Measurements from ENCODE around the gene DNAJB6. TPM values are rescaled to one million over a fixed set of nuclear protein-coding genes. Genes with fewer than 3 reads are reported as not detected.
"Not testable (repeated sequence)": the region's sequence is repeated elsewhere in the genome, so short reads cannot be mapped to it uniquely, and the experiment has no call there.

Gene DNAJB6
- polyA plus RNA-seq, 3 donors = 66.6 to 117 (median 116) TPM

- Histone ChIP-seq H4K20me1 (ENCODE audit: insufficient read depth, low read length) (no peaks in the 10 kb centered on the region), H3K9ac (ENCODE audit: insufficient read depth, low read length, poor library complexity, severe bottlenecking) (no peak overlapping the region), H3K4me3 (replicated peaks in 1 of 3; ENCODE audit: low read depth in 2 of 3, low read length in 3 of 3) (no peak overlapping the region), H3K27ac (ENCODE audit: low read depth in 1 of 2, low read length in 2 of 2) (no peak overlapping the region), H3K79me2 (ENCODE audit: insufficient read depth, low read length) (no peaks in the 10 kb centered on the region), H3K4me1 (ENCODE audit: control insufficient read depth in 1 of 2, insufficient read depth in 2 of 2, low read length in 2 of 2) (no peaks in the 10 kb centered on the region), H3K4me2 (replicated peaks; ENCODE audit: extremely low read depth, low read length, poor library complexity, severe bottlenecking) (no peak overlapping the region), H3K27me3 (ENCODE audit: control insufficient read depth in 2 of 2, insufficient read depth in 2 of 2, low read length in 2 of 2) (no peaks in the 10 kb centered on the region), H2AFZ (ENCODE audit: insufficient read depth, low read depth, low read length, poor library complexity, severe bottlenecking) (no peak overlapping the region), H3K36me3 (replicated peaks in 1 of 2; ENCODE audit: control insufficient read depth in 1 of 2, insufficient read depth in 2 of 2, low read length in 2 of 2) (no peaks in the 10 kb centered on the region), H3K9me3 (replicated peaks in 1 of 2; ENCODE audit: control insufficient read depth in 1 of 2, insufficient read depth in 1 of 2, low read length in 2 of 2) (peaks cover 0 to 11% of the 10 kb centered on the region in 2 donors)
- Mint-ChIP-seq H3K27me3 (ENCODE audit: low read depth in 3 of 3) (peaks cover 0 to 2% (median 2%) of the 10 kb centered on the region in 3 donors), H3K36me3 (no peaks in the 10 kb centered on the region), H3K27ac (peak overlapping the region in 1 of 7 donors; percentile 24), H3K4me3 (no peak overlapping the region), H3K4me1 (no peaks in the 10 kb centered on the region), H3K9me3 (peaks cover 1 to 12% (median 2%) of the 10 kb centered on the region in 7 donors)
- intact Hi-C loops (cut with micrococcal nuclease) = no loop called here
- 90% methylated on average over 2 of the region's 11 CpGs for WGBS (ENCODE audit: insufficient coverage)
- TF ChIP-seq, protein P1, sequence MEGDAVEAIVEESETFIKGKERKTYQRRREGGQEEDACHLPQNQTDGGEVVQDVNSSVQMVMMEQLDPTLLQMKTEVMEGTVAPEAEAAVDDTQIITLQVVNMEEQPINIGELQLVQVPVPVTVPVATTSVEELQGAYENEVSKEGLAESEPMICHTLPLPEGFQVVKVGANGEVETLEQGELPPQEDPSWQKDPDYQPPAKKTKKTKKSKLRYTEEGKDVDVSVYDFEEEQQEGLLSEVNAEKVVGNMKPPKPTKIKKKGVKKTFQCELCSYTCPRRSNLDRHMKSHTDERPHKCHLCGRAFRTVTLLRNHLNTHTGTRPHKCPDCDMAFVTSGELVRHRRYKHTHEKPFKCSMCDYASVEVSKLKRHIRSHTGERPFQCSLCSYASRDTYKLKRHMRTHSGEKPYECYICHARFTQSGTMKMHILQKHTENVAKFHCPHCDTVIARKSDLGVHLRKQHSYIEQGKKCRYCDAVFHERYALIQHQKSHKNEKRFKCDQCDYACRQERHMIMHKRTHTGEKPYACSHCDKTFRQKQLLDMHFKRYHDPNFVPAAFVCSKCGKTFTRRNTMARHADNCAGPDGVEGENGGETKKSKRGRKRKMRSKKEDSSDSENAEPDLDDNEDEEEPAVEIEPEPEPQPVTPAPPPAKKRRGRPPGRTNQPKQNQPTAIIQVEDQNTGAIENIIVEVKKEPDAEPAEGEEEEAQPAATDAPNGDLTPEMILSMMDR (IDR thresholded peaks at IDR 0.05) = no peak
- no peak for DNase-seq
Observed at GRCh38 chr7:157445956-157446295, 109.1 kb downstream of the DNAJB6 start.

DNA sequence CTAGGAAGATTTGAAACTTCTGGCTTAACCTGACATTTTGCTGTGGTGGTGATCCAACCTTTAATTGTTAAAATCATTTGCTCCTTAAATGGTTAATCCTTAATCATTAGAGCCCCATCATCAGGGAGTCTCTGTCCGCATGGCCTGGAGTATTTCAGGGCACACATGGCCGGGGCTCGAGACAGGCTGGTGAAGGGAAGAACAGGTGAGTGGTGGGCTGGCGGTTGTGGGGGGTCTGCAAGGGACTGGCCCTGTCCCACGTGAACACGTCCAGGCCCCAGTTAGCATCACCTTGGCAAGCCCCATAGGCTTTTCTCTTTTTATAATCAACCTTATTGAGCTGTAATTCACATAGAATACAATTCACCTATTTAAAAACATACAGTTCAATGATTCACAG lies 109.5 kb downstream of the DNAJB6 start:
- no peak for DNase-seq
- H3K9me3 Mint-ChIP-seq = peaks cover 1 to 9% (median 3%) of the 10 kb centered on the region in 7 donors
- Histone ChIP-seq H3K27ac (ENCODE audit: low read depth in 1 of 2, low read length in 2 of 2) (no peak overlapping the region), H3K9me3 (replicated peaks in 1 of 2; ENCODE audit: control insufficient read depth in 1 of 2, insufficient read depth in 1 of 2, low read length in 2 of 2) (peaks cover 0 to 11% of the 10 kb centered on the region in 2 donors), H2AFZ (ENCODE audit: insufficient read depth, low read depth, low read length, poor library complexity, severe bottlenecking) (no peak overlapping the region), H3K36me3 (replicated peaks in 1 of 2; ENCODE audit: control insufficient read depth in 1 of 2, insufficient read depth in 2 of 2, low read length in 2 of 2) (no peaks in the 10 kb centered on the region), H3K4me3 (replicated peaks in 1 of 3; ENCODE audit: low read depth in 2 of 3, low read length in 3 of 3) (no peak overlapping the region), H3K79me2 (ENCODE audit: insufficient read depth, low read length) (no peaks in the 10 kb centered on the region), H3K4me2 (replicated peaks; ENCODE audit: extremely low read depth, low read length, poor library complexity, severe bottlenecking) (no peak overlapping the region), H4K20me1 (ENCODE audit: insufficient read depth, low read length) (no peaks in the 10 kb centered on the region), H3K4me1 (ENCODE audit: control insufficient read depth in 1 of 2, insufficient read depth in 2 of 2, low read length in 2 of 2) (no peaks in the 10 kb centered on the region), H3K9ac (ENCODE audit: insufficient read depth, low read length, poor library complexity, severe bottlenecking) (no peak overlapping the region), H3K27me3 (ENCODE audit: control insufficient read depth in 2 of 2, insufficient read depth in 2 of 2, low read length in 2 of 2) (no peaks in the 10 kb centered on the region)
- H3K27me3 Mint-ChIP-seq (ENCODE audit: low read depth in 3 of 3) = peaks cover 2 to 6% (median 2%) of the 10 kb centered on the region in 3 donors
- TF ChIP-seq, protein P1 (IDR thresholded peaks at IDR 0.05) = no peak
- intact Hi-C loops (cut with micrococcal nuclease) = no loop called here
- no peak overlapping the region for H3K4me3 Mint-ChIP-seq
- no peaks in the 10 kb centered on the region for H3K4me1 Mint-ChIP-seq
- no peaks in the 10 kb centered on the region for H3K36me3 Mint-ChIP-seq
- H3K27ac Mint-ChIP-seq = no peak overlapping the region
- WGBS (ENCODE audit: insufficient coverage) = 100% methylated on average over 2 of the region's 6 CpGs

- H3K27ac ChIP-seq (ENCODE audit: low read depth in 1 of 2, low read length in 2 of 2); H3K36me3 ChIP-seq (replicated peaks in 1 of 2; ENCODE audit: control insufficient read depth in 1 of 2, insufficient read depth in 2 of 2, low read length in 2 of 2); H3K4me3 Mint-ChIP-seq; H3K79me2 ChIP-seq (ENCODE audit: insufficient read depth, low read length); H3K4me1 Mint-ChIP-seq; intact Hi-C loops (cut with micrococcal nuclease); H3K36me3 Mint-ChIP-seq; H3K4me1 ChIP-seq (ENCODE audit: control insufficient read depth in 1 of 2, insufficient read depth in 2 of 2, low read length in 2 of 2); H3K27me3 ChIP-seq (ENCODE audit: control insufficient read depth in 2 of 2, insufficient read depth in 2 of 2, low read length in 2 of 2); H4K20me1 ChIP-seq (ENCODE audit: insufficient read depth, low read length); H3K9me3 ChIP-seq (replicated peaks in 1 of 2; ENCODE audit: control insufficient read depth in 1 of 2, insufficient read depth in 1 of 2, low read length in 2 of 2); H2AFZ ChIP-seq (ENCODE audit: insufficient read depth, low read depth, low read length, poor library complexity, severe bottlenecking); H3K4me3 ChIP-seq (replicated peaks in 1 of 3; ENCODE audit: low read depth in 2 of 3, low read length in 3 of 3); H3K27ac Mint-ChIP-seq; DNase-seq; H3K9ac ChIP-seq (ENCODE audit: insufficient read depth, low read length, poor library complexity, severe bottlenecking); H3K4me2 ChIP-seq (replicated peaks; ENCODE audit: extremely low read depth, low read length, poor library complexity, severe bottlenecking): not testable (repeated sequence)
- peaks cover 3 to 16% (median 8%) of the 10 kb centered on the region in 3 donors for H3K27me3 Mint-ChIP-seq (ENCODE audit: low read depth in 3 of 3)
- 90% methylated on average over 9 of the region's 12 CpGs for WGBS (ENCODE audit: insufficient coverage)
- H3K9me3 Mint-ChIP-seq = peaks cover 7 to 21% (median 13%) of the 10 kb centered on the region in 7 donors
Observed at GRCh38 chr7:157454003-157454402, 117.2 kb downstream of the DNAJB6 start.
